HepG2 (cell line): Measurements from ENCODE around the gene SLC1A4. TPM values are rescaled to one million over a fixed set of nuclear protein-coding genes. Genes with fewer than 3 reads are reported as not detected.
A peak's percentile ranks its signal among the peaks of the same experiment; 100 is the strongest.

Experiments used
- ATAC-seq: fragments of 200-7000 bp; cut with Tn5 transposase; 3 replicates; pipeline ENCODE4 v1.9.1; 2020; ENCODE audit warnings: mild to moderate bottlenecking, moderate library complexity
- BruUV-seq: library from RNA; stranded (reverse); fragments of 400-500 nt; replicated peaks from 2 replicates; lab custom pipeline; 2021; lab: Mats Ljungman, UMichigan
- CTCF ChIA-PET: fragments of 300-600 bp; formaldehyde crosslinking; extraction: SDS; loops from one replicate; lab custom pipeline; 2021; ENCODE audit warnings: low total read pairs, inconsistent platforms, low intra/inter-chr PET ratio; lab: Yijun Ruan, JAX
- POLR2A ChIA-PET: fragments of 350-600 bp; sonication (Branson Sonifier 250); formaldehyde crosslinking; loops from one replicate; lab custom pipeline; 2020; ENCODE audit warnings: antibody characterized with exemption, inconsistent platforms; lab: Yijun Ruan, JAX
- DNase-seq: peaks from one replicate; pipeline ENCODE4 v3.0.0-alpha.2; 2015; ENCODE audit warnings: low spot score
- FAIRE-seq: peaks from 3 replicates; lab custom pipeline; 2011; peaks lifted over from hg19 to GRCh38; lab: Jason Lieb, UNC
- H2AFZ ChIP-seq: one replicate; pipeline ENCODE4 v1.6.1; 2011; ENCODE audit warnings: low read length, inconsistent platforms
- H3K27ac ChIP-seq: fragments of 300-600 bp; 3 replicates; pipeline ENCODE4 v1.8.0; 2011; ENCODE audit warnings: mixed run types, mild to moderate bottlenecking, mixed read lengths, low read length, inconsistent platforms; ENCODE audit not compliant: insufficient read depth; ENCODE audit errors: extremely low read length
- H3K27me3 ChIP-seq, 2 experiments: fragments of 200-600 bp in 1 of 2; 2 replicates in 1 of 2; 3 replicates in 1 of 2; pipeline versions ENCODE4 v1.6.0 to v1.8.0; 2011; ENCODE audit warnings: low read length in 2 of 2, mild to moderate bottlenecking in 2 of 2, moderate library complexity in 2 of 2, inconsistent platforms in 1 of 2; ENCODE audit not compliant: insufficient read depth in 2 of 2, control insufficient read depth in 1 of 2
- H3K36me3 ChIP-seq, 2 experiments: fragments of 200-600 bp in 1 of 2; replicated peaks in 1 of 2; 2 replicates in 1 of 2; 3 replicates in 1 of 2; pipeline versions ENCODE4 v1.5.1 to v1.8.0; 2011; ENCODE audit warnings: low read length in 2 of 2, inconsistent platforms in 1 of 2; ENCODE audit not compliant: insufficient read depth in 2 of 2, control insufficient read depth in 1 of 2
- H3K4me1 ChIP-seq: 2 replicates; pipeline ENCODE4 v1.5.1; 2012; ENCODE audit warnings: low read length, inconsistent platforms; ENCODE audit not compliant: insufficient read depth
- H3K4me2 ChIP-seq: 2 replicates; pipeline ENCODE4 v1.6.0; 2011; ENCODE audit warnings: low read depth, low read length, inconsistent platforms
- H3K4me3 ChIP-seq, 3 experiments: fragments of 200-600 bp in 1 of 3; sonication (generic), shearing (Covaris generic) in 1 of 3; replicated peaks in 1 of 3; 2 replicates each; pipeline ENCODE4 v1.5.1; 2011 to 2016; ENCODE audit warnings: low read length in 3 of 3, inconsistent platforms in 2 of 3, low read depth in 2 of 3, mild to moderate bottlenecking in 2 of 3, control low read depth in 1 of 3, mixed read lengths in 1 of 3; ENCODE audit not compliant: insufficient read depth in 1 of 3
- H3K79me2 ChIP-seq: one replicate; pipeline ENCODE4 v1.6.1; 2011; ENCODE audit warnings: low read length, inconsistent platforms; ENCODE audit not compliant: insufficient read depth
- H3K9ac ChIP-seq: 2 replicates; pipeline ENCODE4 v1.6.0; 2011; ENCODE audit warnings: mild to moderate bottlenecking, low read depth, low read length, inconsistent platforms; ENCODE audit not compliant: insufficient read depth
- H3K9me3 ChIP-seq: 2 replicates; pipeline ENCODE4 v1.5.1; 2012; ENCODE audit warnings: mild to moderate bottlenecking, low read length
- H4K20me1 ChIP-seq: 2 replicates; pipeline ENCODE4 v1.6.0; 2011; ENCODE audit warnings: inconsistent platforms, mild to moderate bottlenecking, low read length, moderate library complexity; ENCODE audit not compliant: insufficient read depth
- HNF1B ChIP-seq: sonication (generic); formaldehyde crosslinking; IDR thresholded peaks from 2 replicates; pipeline ENCODE4 v1.5.1; 2020; ENCODE audit warnings: mild to moderate bottlenecking, moderate library complexity, missing genetic modification reagents
- MEIS1 ChIP-seq: sonication (generic); formaldehyde crosslinking; IDR thresholded peaks from 2 replicates; pipeline ENCODE4 v1.9.0; 2021; ENCODE audit warnings: mild to moderate bottlenecking, missing genetic modification reagents, moderate library complexity, borderline replicate concordance
- POGK ChIP-seq: sonication (generic); formaldehyde crosslinking; conservative IDR thresholded peaks from 2 replicates; pipeline ENCODE4 v1.8.0; 2022; ENCODE audit warnings: mild to moderate bottlenecking, moderate library complexity, missing genetic modification reagents
- ZBED4 ChIP-seq: sonication (generic); formaldehyde crosslinking; IDR thresholded peaks from 2 replicates; pipeline ENCODE4 v1.4.0; 2020; ENCODE audit warnings: missing genetic modification reagents, borderline replicate concordance
- ZFP62 ChIP-seq: sonication (generic); formaldehyde crosslinking; IDR thresholded peaks from 2 replicates; pipeline ENCODE4 v1.4.0; 2020; ENCODE audit warnings: missing genetic modification reagents
- ZNF263 ChIP-seq: sonication (generic); formaldehyde crosslinking; IDR thresholded peaks from 2 replicates; pipeline ENCODE4 v1.4.0; 2020; ENCODE audit warnings: missing genetic modification reagents
- WGBS: methylation state at CpG from one replicate; pipeline ENCODE4 v1.1.6; 2017; ENCODE audit warnings: low lambda C conversion rate; 5-methylcytosine and 5-hydroxymethylcytosine counted together
- in situ Hi-C: cut with HindIII; loops from 2 replicates; pipeline ENCODE4 v1.10.0; 2017; ENCODE audit warnings: low pct_unique_long_range_greater_than_20kb; ENCODE audit not compliant: extremely low pct_ligation_motif_present
- intact Hi-C: fragments of 100-400 bp; cut with micrococcal nuclease; formaldehyde crosslinking; loops from one replicate; pipeline ENCODE4 v1.10.0; 2022; ENCODE audit not compliant: unreplicated experiment
- polyA plus RNA-seq, 8 experiments: library from polyadenylated mRNA; depleted of rRNA in 3 of 8; stranded (reverse) in 7 of 8; unstranded in 1 of 8; fragments of >200 nt; fragmentation: Illumina TruSeq in 4 of 8; extraction: Trizol in 4 of 8; gene quantifications; 2 replicates each; pipeline versions ENCODE4 v1.2.1 to v1.2.3, GENCODE V29; 2011 to 2016; ENCODE audit warnings: low read depth in 4 of 8, missing spikeins in 1 of 8, mixed read lengths in 1 of 8; ENCODE audit not compliant: insufficient read depth in 1 of 8
- total RNA-seq, 5 experiments: library from RNA; depleted of rRNA; stranded (reverse); fragments of >200 nt; fragmentation: Illumina TruSeq; extraction: Trizol; gene quantifications; 2 replicates each; pipeline ENCODE4 v1.2.3, GENCODE V29; 2016; ENCODE audit warnings: low read depth in 1 of 5

The SLC1A4 gene
- total and polyA plus RNA-seq, 2 of the 13 experiments (the other 11 are each of a cell fraction or from before 2014, with no cell fraction given): 21.0 to 39.6 TPM

- ATAC-seq: peak; percentile 59
- CTCF ChIA-PET: no interaction called here
Measured at GRCh38 chr2:64952096-64952495, 37.1 kb upstream of the SLC1A4 start.

More at GRCh38 chr2:64952096-64952495, 37.1 kb upstream of the SLC1A4 start:
- H3K9me3 ChIP-seq: no peaks in the 10 kb centered on the region
- no TSS peak for BruUV-seq
- TF ChIP-seq ZFP62 (CRISPR knock-in tag): no peak
- no peak for TF ChIP-seq MEIS1 (CRISPR knock-in tag)
- peak; percentile 81 for TF ChIP-seq ZNF263
- no peak for TF ChIP-seq HNF1B
- no peak for TF ChIP-seq POGK
- no peak for TF ChIP-seq ZBED4 (CRISPR knock-in tag)
- H2AFZ ChIP-seq: no peak overlapping the region
- H3K4me3 ChIP-seq: no peak overlapping the region
- H3K36me3 ChIP-seq: no peaks in the 10 kb centered on the region
- H3K27me3 ChIP-seq: no peaks in the 10 kb centered on the region
- peaks cover 33% of the 10 kb centered on the region for H3K4me1 ChIP-seq
- in situ Hi-C loops: no loop called here
- H3K4me2 ChIP-seq: peak overlapping the region; percentile 20; the same call in 1 of the 2 replicates
- POLR2A ChIA-PET: no interaction called here
- H3K27ac ChIP-seq: no peak overlapping the region
- intact Hi-C loops: no loop called here
- 49% methylated on average over 6 of the region's 6 CpGs for WGBS
- H3K9ac ChIP-seq: no peak overlapping the region
- no peaks in the 10 kb centered on the region for H3K79me2 ChIP-seq
- FAIRE-seq (no peak), DNase-seq (no peak)
- H4K20me1 ChIP-seq: no peaks in the 10 kb centered on the region
